RPMI7951 (cell line): ENCODE data around the gene RNU2-63P. TPM values are rescaled to one million over a fixed set of nuclear protein-coding genes. Genes with fewer than 3 reads are reported as not detected.
A peak's percentile ranks its signal among the peaks of the same experiment; 100 is the strongest.
"Not testable (repeated sequence)": the region's sequence is repeated elsewhere in the genome, so short reads cannot be mapped to it uniquely, and the experiment has no call there.

Experiments
- DNase-seq: peaks from one replicate; pipeline ENCODE4 v3.0.0-alpha.2; 2012; ENCODE audit warnings: low read depth
- total RNA-seq: library from RNA; depleted of rRNA; stranded (reverse); fragments of >200 nt; shearing (Covaris generic); gene quantifications from 2 replicates; pipeline ENCODE4 v1.2.3, GENCODE V29; 2014; rRNA removed

RNU2-63P gene
- total RNA-seq: not detected in 2 replicates

DNA sequence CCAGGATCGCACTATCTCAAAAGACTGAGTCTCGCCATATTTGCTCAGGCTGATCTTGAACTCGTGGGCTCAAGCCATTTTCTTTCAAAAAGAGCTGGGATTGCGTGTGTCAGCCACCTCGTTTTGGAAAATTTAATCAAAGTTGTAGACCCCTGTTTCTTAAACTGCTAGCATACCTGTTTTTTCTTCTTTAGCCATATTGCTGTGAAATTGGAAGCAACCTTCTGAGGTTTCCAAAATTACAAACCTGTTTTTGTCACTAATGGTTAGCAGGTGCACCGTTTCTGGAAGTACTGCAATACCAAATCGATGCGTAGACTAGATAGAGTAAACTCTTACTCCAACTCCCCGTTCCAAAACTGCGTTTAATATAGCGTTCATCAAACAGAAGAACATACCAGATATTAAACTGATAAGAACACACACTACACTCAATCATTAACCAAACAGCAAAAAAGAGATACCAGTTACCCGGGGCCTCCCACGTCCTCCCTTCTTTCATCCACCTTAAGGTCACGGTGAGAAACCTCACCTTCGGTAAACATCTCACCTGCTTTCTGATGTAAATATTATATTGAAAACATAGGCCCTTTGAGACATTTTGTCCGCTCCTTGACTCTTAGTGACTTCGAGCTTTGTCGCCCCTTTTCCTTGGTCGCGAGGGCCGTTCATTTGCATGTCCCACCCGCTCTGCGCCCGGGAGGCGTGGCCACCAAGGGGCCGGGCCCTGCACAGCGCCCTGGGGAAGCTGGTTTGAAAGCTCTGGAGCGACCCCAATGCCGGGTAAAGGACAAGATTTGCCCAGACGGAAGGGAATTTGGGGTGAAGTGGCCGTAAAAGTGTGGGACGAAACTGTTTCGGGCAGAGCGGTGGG, at the start of gene RNU2-63P:
Gene RNU2-63P (minus strand): TSS at position 462 of the 874 bp plus-strand sequence.
- DNase-seq: no peak

DNA sequence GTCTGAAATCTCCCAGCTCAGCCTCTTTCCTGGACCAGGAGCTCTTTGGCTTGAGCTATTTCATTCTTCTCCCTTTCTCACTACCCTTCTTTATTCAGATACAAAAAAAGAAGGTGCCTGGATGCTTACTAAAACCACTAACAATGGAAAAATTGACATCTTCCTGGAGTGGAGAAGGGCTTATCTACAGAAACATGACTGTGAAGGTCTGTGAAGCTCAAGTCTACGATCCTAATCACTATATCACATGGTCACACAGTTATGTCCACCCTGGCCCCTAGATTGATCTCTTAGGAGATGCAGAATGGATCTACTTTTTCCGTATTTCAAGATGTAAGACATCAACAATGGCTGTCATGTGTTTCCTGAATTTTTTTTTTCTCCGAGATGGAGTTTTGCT, 44.9 kb upstream of the RNU2-63P start:
- no peak for DNase-seq

GRCh38 chr2:88060907-88061275, 44.5 kb upstream of the RNU2-63P start:
- no peak for DNase-seq

DNA sequence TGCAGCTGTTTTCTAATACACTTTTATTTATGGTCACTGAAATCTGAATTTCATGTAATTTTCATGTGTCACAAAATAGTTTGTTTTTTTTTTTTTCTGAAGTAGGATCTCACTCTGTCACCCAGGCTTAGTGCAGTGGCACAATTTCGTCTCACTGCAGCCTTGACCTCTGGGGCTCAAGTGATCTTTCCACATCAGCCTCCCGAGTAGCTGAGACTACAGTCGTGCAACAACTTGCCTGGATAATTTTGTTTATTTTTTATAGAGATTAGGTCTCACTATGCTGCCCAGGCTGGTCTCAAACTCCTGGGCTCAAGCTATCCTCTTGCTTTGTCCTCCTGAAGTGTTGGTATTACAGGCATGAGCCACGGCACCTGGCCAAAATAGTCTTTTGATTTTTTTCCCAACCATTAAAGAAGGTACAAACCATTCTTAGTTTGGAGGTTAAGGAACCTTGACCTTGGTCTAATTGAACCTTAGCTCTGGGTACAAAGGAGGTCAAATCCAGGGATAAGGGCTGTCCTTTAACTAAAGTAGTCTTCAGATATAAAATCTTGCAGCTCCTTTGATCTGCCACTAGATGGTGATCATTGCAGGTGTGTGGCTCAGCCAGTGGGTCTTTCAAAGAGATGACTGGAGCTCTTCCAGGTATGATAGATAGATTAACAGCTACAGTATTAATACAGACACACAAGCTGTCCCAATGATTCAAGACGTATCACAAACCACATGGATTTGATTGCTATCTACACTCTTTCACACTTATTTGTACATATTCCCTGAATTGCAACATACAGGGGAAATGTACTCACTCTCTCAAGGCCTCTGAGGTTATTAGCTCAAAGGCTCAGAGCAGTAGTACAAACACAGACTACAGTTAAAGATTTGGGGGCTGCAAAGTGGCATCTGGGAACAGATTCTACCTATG, 43.9 kb upstream of the RNU2-63P start:
- DNase-seq: peak; percentile 37

DNA sequence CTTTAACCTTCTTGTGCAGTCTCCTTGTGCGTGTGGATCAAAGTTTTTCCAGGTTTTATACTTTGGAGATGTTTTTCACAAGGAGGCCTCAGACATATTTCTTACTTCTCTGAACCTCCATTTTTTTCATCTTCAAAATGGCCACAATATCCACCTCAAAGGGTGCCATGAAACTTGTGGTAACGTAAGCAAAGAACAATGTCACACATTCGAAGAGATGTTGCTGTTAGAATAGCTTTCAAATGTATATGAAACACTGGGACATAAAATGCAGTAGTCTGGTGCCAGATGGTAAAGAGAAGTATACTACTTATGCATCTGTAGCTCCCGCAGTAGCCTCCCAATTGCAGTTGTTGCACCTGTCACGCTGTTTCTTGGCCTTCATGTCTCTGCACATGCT, 41.8 kb upstream of the RNU2-63P start:
- DNase-seq: no peak

DNA sequence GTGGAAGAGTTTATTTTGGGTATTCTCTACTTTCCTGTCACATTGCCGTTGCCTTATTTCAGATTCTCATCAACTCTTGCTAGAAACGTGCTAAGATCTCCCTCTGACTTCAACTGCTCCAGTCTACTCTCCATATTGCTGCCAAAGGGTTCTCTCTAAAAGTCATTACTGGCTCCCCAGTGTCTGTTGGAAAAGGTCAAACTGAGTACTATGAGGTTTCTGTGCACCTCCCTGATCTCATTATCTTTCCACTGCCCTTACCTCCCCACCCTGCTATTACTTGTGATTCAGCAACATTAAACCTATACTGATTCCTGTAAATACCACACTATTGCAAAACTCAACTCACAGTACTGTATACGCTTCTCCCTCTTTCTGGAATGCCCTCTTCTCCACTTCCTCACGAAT, 41.1 kb upstream of the RNU2-63P start:
- DNase-seq: no peak

GRCh38 chr2:88055371-88056128, 39.2 kb upstream of the RNU2-63P start, which contains the start of gene KRCC1:
KRCC1 (minus strand) TSS chr2:88055783; CDS start chr2:88028563, 27,220 bp downstream.
- DNase-seq: peak; percentile 95

- peak; percentile 52 for DNase-seq
These were observed 38.5 kb upstream of the RNU2-63P start for GRCh38 chr2:88054782-88055370.

DNA sequence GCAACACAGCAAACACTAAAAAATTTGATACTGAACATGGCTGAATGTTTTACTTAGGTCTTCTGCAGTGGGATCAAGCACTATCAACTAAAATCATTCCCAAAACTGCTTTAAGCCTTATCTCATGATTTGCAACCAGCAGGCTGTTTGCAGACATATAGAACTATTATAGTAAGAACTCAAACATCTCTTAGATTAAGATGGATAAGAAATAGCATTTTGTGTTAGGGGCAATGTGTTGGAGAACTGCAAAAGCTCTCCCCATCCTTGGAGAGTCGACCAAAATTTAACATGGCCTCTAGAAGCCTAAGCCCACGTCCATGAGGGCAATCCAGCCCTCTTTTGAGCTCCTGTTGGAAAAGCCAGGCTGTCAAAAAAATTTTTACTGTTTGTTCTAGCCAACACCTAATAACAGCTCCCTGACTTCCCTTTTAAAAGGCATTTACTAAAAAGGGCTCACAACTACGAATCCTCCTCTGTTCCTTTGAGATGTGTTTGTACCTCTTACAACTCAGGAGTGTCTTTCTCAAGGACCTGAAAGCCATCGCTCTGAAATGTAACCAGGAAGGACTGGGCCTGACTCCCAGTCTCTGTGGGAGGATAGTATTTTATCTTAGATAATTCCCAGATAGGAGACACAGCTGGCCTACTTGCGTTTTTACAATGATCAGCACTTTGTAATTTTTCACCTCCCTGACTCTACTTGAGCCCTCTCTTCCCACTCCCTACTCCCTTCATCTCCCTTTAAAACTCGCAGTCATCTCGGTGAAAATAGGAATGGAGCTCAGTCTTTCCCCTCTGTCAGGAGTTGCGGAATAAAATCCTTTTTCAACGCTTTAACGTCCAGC, 37.8 kb upstream of the RNU2-63P start:
- DNase-seq: peak; percentile 35

- no peak for DNase-seq
These were observed 36.9 kb upstream of the RNU2-63P start for GRCh38 chr2:88053296-88053695.

DNA sequence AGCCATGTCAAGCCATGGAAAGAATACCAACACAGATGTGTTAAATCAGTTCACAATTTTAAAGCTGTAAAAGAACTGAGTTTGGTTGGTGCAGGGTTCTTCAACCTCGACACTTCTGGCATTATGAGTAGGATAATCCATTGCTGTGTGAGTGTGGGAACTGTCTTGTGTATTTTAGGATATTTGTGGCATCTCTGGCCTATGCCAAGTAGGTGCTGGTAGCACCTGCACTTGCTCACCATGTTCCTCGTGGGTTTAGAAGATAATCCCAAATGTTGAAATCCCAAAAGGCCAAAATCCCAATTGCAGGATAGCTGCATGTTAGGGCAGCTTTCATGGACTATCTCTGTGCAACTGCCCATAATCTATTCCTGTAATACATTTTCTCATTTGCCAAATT, 35.4 kb upstream of the RNU2-63P start:
- no peak for DNase-seq

GRCh38 chr2:88049622-88050021, 33.3 kb upstream of the RNU2-63P start:
- DNase-seq: no peak

GRCh38 chr2:88048541-88048940, 32.2 kb upstream of the RNU2-63P start:
- DNase-seq: no peak

DNA sequence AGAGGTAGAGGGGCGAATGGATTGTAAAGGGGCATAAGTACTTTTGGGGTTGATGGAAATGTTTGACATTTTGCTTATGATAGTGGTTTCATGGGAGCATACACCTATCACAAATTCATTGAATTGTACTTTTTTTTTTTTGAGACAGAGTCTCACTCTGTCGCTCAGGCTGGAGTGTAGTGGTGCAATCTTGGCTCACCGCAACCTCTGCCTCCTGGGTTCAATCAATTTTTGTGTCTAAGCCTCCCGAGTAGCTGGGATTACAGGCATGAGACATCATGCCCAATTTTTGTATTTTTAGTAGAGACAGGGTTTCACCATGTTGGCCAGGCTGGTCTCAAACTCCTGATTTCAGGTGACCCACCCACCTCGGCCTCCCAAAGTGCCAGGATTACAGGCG, 29.2 kb upstream of the RNU2-63P start:
- not testable (repeated sequence) for DNase-seq

- no peak for DNase-seq
These were observed 26.1 kb upstream of the RNU2-63P start for GRCh38 chr2:88042476-88042875.

DNA sequence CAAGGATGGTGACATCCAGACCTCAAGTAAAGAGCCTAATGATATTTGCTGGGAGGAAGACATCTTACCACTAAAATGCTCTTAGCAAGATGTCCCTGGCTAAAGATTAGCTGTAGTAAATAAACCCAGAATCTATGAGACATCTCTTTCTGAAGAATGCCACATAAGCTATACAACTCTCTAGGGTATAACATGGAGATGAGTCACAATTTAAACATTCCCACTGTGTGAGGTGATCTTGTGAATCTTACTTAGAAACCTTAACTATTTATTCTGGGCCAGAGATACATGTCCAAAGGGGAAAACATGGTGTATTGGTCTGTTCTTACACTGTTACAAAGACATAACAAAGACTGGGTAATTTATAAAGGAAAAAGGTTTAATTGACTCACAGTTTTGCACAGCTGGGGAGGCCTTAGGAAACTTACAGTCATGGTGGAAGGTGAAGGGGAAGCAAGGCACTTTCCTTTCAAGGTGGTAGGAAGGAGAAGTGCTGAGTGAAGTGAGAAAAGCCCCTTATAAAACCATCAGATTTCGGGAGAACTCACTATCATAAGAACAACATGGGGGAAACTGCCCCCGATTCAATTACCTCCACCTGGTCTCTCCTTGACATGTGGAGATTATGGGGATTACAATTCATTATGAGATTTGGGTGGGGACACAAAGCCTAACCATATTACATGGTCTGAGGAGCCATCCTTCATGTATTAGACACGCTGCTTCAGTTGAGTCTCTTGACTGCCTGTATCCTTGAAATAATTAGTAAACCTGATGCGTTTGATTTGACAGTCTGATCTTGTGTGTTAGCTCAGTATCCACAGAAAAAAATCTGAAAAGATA, 22.1 kb upstream of the RNU2-63P start:
- DNase-seq: peak; percentile 86

DNA sequence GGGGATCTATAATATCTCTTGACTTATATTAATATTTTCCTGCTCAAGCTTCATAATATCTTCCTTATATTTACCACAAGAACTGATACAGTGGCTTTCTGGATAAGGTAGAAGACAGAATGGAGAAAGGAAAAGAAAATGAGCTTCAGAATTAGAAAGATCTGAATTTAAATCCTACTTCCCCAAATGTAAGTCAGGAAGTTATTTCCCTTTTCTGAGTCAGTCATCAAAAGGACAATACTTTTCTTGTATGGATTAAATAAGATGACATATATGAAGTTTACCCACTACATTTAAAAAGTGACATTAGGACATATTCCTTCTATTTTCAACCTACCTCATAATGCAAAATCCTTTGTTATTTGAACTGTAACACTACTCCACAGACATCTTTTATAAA, 20.3 kb upstream of the RNU2-63P start:
- DNase-seq: no peak

DNA sequence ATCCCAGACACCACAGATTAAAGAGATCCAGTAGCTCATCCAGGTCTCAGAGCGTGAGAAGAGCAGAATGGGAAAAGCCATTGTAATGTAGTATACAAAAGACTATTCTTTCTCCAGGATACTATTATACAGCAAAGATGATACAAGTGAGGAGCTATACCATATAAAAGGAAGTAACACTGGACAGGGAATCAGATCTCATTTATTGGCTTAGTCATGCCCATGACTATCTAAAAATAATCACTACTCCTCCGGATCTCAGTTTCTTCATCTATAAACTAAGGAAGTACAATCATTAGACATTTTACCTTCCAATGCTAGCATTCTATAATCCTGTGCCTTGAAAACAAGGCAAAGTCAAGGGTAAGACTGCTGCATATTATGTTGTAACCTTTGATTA, 19.8 kb upstream of the RNU2-63P start:
- DNase-seq: no peak

GRCh38 chr2:88032070-88032702, 15.8 kb upstream of the RNU2-63P start:
- DNase-seq: no peak
